ENCODE results near the gene SYNE2. TPM values are rescaled to one million over a fixed set of nuclear protein-coding genes. Genes with fewer than 3 reads are reported as not detected.

SYNE2 gene
- total and polyA plus RNA-seq, 4 donors, result 12.0 to 79.9 (median 19.5) TPM

DNA sequence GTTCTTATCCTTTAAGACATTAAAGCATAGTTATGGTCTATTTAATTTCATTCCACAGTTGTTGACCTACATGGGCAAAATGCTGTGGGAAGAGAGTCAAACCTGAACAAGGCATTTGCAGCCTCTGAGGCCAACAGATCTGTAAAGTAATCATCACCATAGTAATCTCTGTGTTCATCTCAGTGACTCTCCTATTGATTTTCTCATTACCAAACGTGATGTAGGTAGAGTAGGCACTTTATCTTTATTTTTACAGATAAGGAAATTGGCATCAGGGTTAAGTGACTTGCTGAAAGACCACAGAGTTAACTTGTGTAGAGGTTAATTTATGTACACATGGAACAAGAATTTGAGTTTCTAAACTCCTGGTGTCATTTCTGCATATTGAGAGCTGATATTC, 238.4 kb downstream of the SYNE2 start:
- DNase-seq (ENCODE audit: low spot score), result no peak
- Histone ChIP-seq H3K27me3 (ENCODE audit: control insufficient read depth in 4 of 4, insufficient read depth in 4 of 4, low read length in 3 of 4) (no peaks in the 10 kb centered on the region), H3K4me1 (ENCODE audit: control insufficient read depth in 4 of 4, insufficient read depth in 4 of 4, low read length in 3 of 4) (peaks cover 2 to 7% (median 5%) of the 10 kb centered on the region in 4 donors), H3K9me3 (ENCODE audit: control insufficient read depth in 4 of 4, low read length in 3 of 4) (no peaks in the 10 kb centered on the region), H3K9ac (ENCODE audit: low read depth in 1 of 2, low read length in 2 of 2) (no peak overlapping the region), H3K27ac (ENCODE audit: low read depth in 1 of 2, low read length in 2 of 2) (no peak overlapping the region), H3K4me3 (ENCODE audit: low read depth in 1 of 3, low read length in 3 of 3) (no peak overlapping the region), H3K36me3 (ENCODE audit: control insufficient read depth in 4 of 4, insufficient read depth in 3 of 4, low read depth in 1 of 4, low read length in 3 of 4) (no peaks in the 10 kb centered on the region)
- TF ChIP-seq, protein P1, sequence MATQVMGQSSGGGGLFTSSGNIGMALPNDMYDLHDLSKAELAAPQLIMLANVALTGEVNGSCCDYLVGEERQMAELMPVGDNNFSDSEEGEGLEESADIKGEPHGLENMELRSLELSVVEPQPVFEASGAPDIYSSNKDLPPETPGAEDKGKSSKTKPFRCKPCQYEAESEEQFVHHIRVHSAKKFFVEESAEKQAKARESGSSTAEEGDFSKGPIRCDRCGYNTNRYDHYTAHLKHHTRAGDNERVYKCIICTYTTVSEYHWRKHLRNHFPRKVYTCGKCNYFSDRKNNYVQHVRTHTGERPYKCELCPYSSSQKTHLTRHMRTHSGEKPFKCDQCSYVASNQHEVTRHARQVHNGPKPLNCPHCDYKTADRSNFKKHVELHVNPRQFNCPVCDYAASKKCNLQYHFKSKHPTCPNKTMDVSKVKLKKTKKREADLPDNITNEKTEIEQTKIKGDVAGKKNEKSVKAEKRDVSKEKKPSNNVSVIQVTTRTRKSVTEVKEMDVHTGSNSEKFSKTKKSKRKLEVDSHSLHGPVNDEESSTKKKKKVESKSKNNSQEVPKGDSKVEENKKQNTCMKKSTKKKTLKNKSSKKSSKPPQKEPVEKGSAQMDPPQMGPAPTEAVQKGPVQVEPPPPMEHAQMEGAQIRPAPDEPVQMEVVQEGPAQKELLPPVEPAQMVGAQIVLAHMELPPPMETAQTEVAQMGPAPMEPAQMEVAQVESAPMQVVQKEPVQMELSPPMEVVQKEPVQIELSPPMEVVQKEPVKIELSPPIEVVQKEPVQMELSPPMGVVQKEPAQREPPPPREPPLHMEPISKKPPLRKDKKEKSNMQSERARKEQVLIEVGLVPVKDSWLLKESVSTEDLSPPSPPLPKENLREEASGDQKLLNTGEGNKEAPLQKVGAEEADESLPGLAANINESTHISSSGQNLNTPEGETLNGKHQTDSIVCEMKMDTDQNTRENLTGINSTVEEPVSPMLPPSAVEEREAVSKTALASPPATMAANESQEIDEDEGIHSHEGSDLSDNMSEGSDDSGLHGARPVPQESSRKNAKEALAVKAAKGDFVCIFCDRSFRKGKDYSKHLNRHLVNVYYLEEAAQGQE (IDR thresholded peaks at IDR 0.05), result no peak
- TF ChIP-seq RXRA (IDR thresholded peaks at IDR 0.05) (peak in 1 of 2 donors; percentile 18), HNF4A (conservative IDR thresholded peaks at IDR 0.05) (peak in 1 of 2 donors; percentile 15)
- WGBS, result 19% methylated on average over 1 of the region's 1 CpG

GRCh38 chr14:64092338-64092737, 239.5 kb downstream of the SYNE2 start:
- peaks cover 0 to under 1% (median 0%) of the 10 kb centered on the region in 4 donors for H3K36me3 ChIP-seq (ENCODE audit: control insufficient read depth in 4 of 4, insufficient read depth in 3 of 4, low read depth in 1 of 4, low read length in 3 of 4)
- TF ChIP-seq YY1 (IDR thresholded peaks at IDR 0.05), result no peak
- TF ChIP-seq, protein P1 (IDR thresholded peaks at IDR 0.05), result no peak
- TF ChIP-seq, protein P2, sequence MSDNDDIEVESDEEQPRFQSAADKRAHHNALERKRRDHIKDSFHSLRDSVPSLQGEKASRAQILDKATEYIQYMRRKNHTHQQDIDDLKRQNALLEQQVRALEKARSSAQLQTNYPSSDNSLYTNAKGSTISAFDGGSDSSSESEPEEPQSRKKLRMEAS (IDR thresholded peaks at IDR 0.05), result no peak
- no peak for TF ChIP-seq JUND (IDR thresholded peaks at IDR 0.05)
- no peak for TF ChIP-seq RAD21 (IDR thresholded peaks at IDR 0.05)
- TF ChIP-seq HNF4G (IDR thresholded peaks at IDR 0.05), result no peak
- TF ChIP-seq FOXA1 (IDR thresholded peaks at IDR 0.05), result no peak
- no peak for TF ChIP-seq EGR1 (IDR thresholded peaks at IDR 0.05; ENCODE audit: low read depth in 2 of 2)

DNA sequence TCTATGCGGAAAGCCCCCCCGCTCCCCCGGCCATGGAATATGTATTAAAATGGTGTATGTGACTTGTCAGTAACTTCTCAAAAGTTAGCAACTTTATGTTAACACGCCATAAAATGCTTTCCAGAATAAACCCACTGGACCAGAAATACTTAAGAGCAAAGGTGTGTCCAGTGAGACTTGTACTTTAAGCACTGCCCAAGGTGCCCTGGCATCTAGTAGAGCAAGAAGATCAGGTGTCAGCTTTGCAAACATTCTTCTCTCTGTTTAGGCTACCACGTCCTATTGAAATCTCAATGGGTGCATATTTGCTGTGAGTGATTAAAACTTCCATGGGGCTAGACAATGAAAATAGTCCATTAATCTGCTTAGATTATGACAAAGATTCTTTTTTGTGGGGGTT, 240.1 kb downstream of the SYNE2 start:
- Histone ChIP-seq H3K4me3 (ENCODE audit: low read depth in 1 of 3, low read length in 3 of 3) (no peak overlapping the region), H3K27ac (ENCODE audit: low read depth in 1 of 2, low read length in 2 of 2) (no peak overlapping the region), H3K27me3 (ENCODE audit: control insufficient read depth in 4 of 4, insufficient read depth in 4 of 4, low read length in 3 of 4) (no peaks in the 10 kb centered on the region), H3K36me3 (ENCODE audit: control insufficient read depth in 4 of 4, insufficient read depth in 3 of 4, low read depth in 1 of 4, low read length in 3 of 4) (peaks cover 0 to 6% (median 1%) of the 10 kb centered on the region in 4 donors), H3K4me1 (ENCODE audit: control insufficient read depth in 4 of 4, insufficient read depth in 4 of 4, low read length in 3 of 4) (peaks cover 2 to 7% (median 5%) of the 10 kb centered on the region in 4 donors), H3K9ac (ENCODE audit: low read depth in 1 of 2, low read length in 2 of 2) (no peak overlapping the region), H3K9me3 (ENCODE audit: control insufficient read depth in 4 of 4, low read length in 3 of 4) (no peaks in the 10 kb centered on the region)
- DNase-seq (ENCODE audit: low spot score), result no peak
- 70% methylated on average over 5 of the region's 5 CpGs for WGBS
- TF ChIP-seq, protein P3, sequence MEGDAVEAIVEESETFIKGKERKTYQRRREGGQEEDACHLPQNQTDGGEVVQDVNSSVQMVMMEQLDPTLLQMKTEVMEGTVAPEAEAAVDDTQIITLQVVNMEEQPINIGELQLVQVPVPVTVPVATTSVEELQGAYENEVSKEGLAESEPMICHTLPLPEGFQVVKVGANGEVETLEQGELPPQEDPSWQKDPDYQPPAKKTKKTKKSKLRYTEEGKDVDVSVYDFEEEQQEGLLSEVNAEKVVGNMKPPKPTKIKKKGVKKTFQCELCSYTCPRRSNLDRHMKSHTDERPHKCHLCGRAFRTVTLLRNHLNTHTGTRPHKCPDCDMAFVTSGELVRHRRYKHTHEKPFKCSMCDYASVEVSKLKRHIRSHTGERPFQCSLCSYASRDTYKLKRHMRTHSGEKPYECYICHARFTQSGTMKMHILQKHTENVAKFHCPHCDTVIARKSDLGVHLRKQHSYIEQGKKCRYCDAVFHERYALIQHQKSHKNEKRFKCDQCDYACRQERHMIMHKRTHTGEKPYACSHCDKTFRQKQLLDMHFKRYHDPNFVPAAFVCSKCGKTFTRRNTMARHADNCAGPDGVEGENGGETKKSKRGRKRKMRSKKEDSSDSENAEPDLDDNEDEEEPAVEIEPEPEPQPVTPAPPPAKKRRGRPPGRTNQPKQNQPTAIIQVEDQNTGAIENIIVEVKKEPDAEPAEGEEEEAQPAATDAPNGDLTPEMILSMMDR (IDR thresholded peaks at IDR 0.05; ENCODE audit: low read depth, low read length, missing input control), result no peak
- TF ChIP-seq RAD21 (IDR thresholded peaks at IDR 0.05), result no peak
- TF ChIP-seq EGR1 (IDR thresholded peaks at IDR 0.05; ENCODE audit: low read depth in 2 of 2), result no peak
- TF ChIP-seq, protein P2 (IDR thresholded peaks at IDR 0.05), result no peak
- no peak for TF ChIP-seq HNF4A (conservative IDR thresholded peaks at IDR 0.05)
- TF ChIP-seq SP1 (IDR thresholded peaks at IDR 0.05), result no peak
- TF ChIP-seq JUND (IDR thresholded peaks at IDR 0.05), result no peak
- TF ChIP-seq TAF1 (conservative IDR thresholded peaks at IDR 0.05), result no peak
- TF ChIP-seq ATF3 (IDR thresholded peaks at IDR 0.05), result no peak
- no peak for TF ChIP-seq NR2F2 (IDR thresholded peaks at IDR 0.05)
- no peak for TF ChIP-seq GABPA (IDR thresholded peaks at IDR 0.05 in 1 of 2, conservative IDR thresholded peaks at IDR 0.05 in 1 of 2)
- no peak for TF ChIP-seq HNF4G (IDR thresholded peaks at IDR 0.05)
- no peak for TF ChIP-seq RXRA (IDR thresholded peaks at IDR 0.05)

More at GRCh38 chr14:64092338-64092737, 239.5 kb downstream of the SYNE2 start:
- no peak overlapping the region for H3K4me3 ChIP-seq (ENCODE audit: low read depth in 1 of 3, low read length in 3 of 3)
- no peak overlapping the region for H3K27ac ChIP-seq (ENCODE audit: low read depth in 1 of 2, low read length in 2 of 2)
- 78% methylated on average over 4 of the region's 4 CpGs for WGBS
- DNase-seq (ENCODE audit: low spot score), result no peak
- H3K4me1 ChIP-seq (ENCODE audit: control insufficient read depth in 4 of 4, insufficient read depth in 4 of 4, low read length in 3 of 4), result peaks cover 2 to 7% (median 5%) of the 10 kb centered on the region in 4 donors
- H3K27me3 ChIP-seq (ENCODE audit: control insufficient read depth in 4 of 4, insufficient read depth in 4 of 4, low read length in 3 of 4), result no peaks in the 10 kb centered on the region
- H3K9ac ChIP-seq (ENCODE audit: low read depth in 1 of 2, low read length in 2 of 2), result no peak overlapping the region
- H3K9me3 ChIP-seq (ENCODE audit: control insufficient read depth in 4 of 4, low read length in 3 of 4), result no peaks in the 10 kb centered on the region

All from liver (tissue), 9 donors.